Smooth muscle cell (in vitro differentiated cells): Measurements from ENCODE around the gene GRB10. TPM values are rescaled to one million over a fixed set of nuclear protein-coding genes. Genes with fewer than 3 reads are reported as not detected.

Source experiments
- DNase-seq: peaks from one replicate; lab custom pipeline; 2025; ENCODE audit not compliant: unreplicated experiment; lab: John Stamatoyannopoulos, UW
- H2AFZ ChIP-seq: fragments of 200-600 bp; sonication (generic); 2 replicates; pipeline ENCODE4 v1.6.0; 2016; ENCODE audit warnings: antibody characterized with exemption, low read depth, mild to moderate bottlenecking
- H3F3A ChIP-seq: fragments of 200-600 bp; sonication (generic); 2 replicates; pipeline ENCODE4 v1.6.0; 2017; ENCODE audit warnings: antibody characterized with exemption, low read depth
- H3K27ac ChIP-seq: fragments of 200-600 bp; sonication (generic); 2 replicates; pipeline ENCODE4 v1.5.1; 2016; ENCODE audit warnings: low read depth, mild to moderate bottlenecking
- H3K27me3 ChIP-seq: fragments of 200-600 bp; sonication (generic); 2 replicates; pipeline ENCODE4 v1.6.1; 2016; ENCODE audit warnings: low read depth, mild to moderate bottlenecking
- H3K36me3 ChIP-seq: fragments of 200-600 bp; sonication (generic); 2 replicates; pipeline ENCODE4 v1.5.1; 2016; ENCODE audit warnings: low read depth
- H3K4me1 ChIP-seq: fragments of 200-600 bp; sonication (generic); 2 replicates; pipeline ENCODE4 v1.5.1; 2016; ENCODE audit warnings: low read depth
- H3K4me2 ChIP-seq: fragments of 200-600 bp; sonication (generic); 2 replicates; pipeline ENCODE4 v1.6.0; 2016; ENCODE audit warnings: mild to moderate bottlenecking
- H3K4me3 ChIP-seq: fragments of 200-600 bp; sonication (generic); 2 replicates; pipeline ENCODE4 v1.5.1; 2016; ENCODE audit warnings: mild to moderate bottlenecking
- H3K79me2 ChIP-seq: fragments of 200-600 bp; sonication (generic); 2 replicates; pipeline ENCODE4 v1.6.0; 2016; ENCODE audit warnings: low read depth, mild to moderate bottlenecking
- H3K9ac ChIP-seq: fragments of 200-600 bp; sonication (generic); 2 replicates; pipeline ENCODE4 v1.6.0; 2016; ENCODE audit warnings: low read depth
- H3K9me3 ChIP-seq: fragments of 200-600 bp; sonication (generic); replicated peaks from 2 replicates; pipeline ENCODE4 v1.5.1; 2016; ENCODE audit warnings: low read depth
- H4K20me1 ChIP-seq: fragments of 200-600 bp; sonication (generic); 2 replicates; pipeline ENCODE4 v1.6.0; 2016; ENCODE audit warnings: low read depth
- CTCF ChIP-seq: fragments of 200-600 bp; sonication (generic); IDR thresholded peaks from 2 replicates; pipeline ENCODE4 v1.5.1; 2017; ENCODE audit warnings: borderline replicate concordance, mild to moderate bottlenecking, antibody characterized with exemption; ENCODE audit not compliant: insufficient read depth, poor library complexity, severe bottlenecking
- WGBS: methylation state at CpG from one replicate; pipeline ENCODE4 v1.1.7; 2016; ENCODE audit warnings: low lambda C conversion rate; 5-methylcytosine and 5-hydroxymethylcytosine counted together
- polyA plus RNA-seq: library from polyadenylated mRNA; unstranded; fragments of >200 nt; fragmentation: Nextera tagmentation; extraction: Ambion mirVana; gene quantifications from 2 replicates; pipeline ENCODE4 v1.2.1, GENCODE V29; 2016
- total RNA-seq: library from RNA; depleted of rRNA; stranded (reverse); fragments of >200 nt; gene quantifications from 2 replicates; pipeline ENCODE4 v1.2.3, GENCODE V29; 2014

The GRB10 gene
- total and polyA plus RNA-seq, 2 experiments from 2014 or later, result 18.0 to 20.1 TPM

- H3K9me3 ChIP-seq, result no peaks in the 10 kb centered on the region
- H3F3A ChIP-seq, result peaks cover 3% of the 10 kb centered on the region
- H3K4me3 ChIP-seq, result no peak overlapping the region
- H3K9ac ChIP-seq, result no peak overlapping the region
- H3K36me3 ChIP-seq, result no peaks in the 10 kb centered on the region
- no peak for DNase-seq
- peaks cover 61% of the 10 kb centered on the region for H3K79me2 ChIP-seq
- no peak overlapping the region for H3K27ac ChIP-seq
- no peak overlapping the region for H3K4me2 ChIP-seq
- no peak for TF ChIP-seq CTCF
- H2AFZ ChIP-seq, result no peak overlapping the region
- H4K20me1 ChIP-seq, result peaks cover 82% of the 10 kb centered on the region
- WGBS, result 96% methylated on average over 3 of the region's 3 CpGs
- H3K4me1 ChIP-seq, result peaks cover 9% of the 10 kb centered on the region
- no peaks in the 10 kb centered on the region for H3K27me3 ChIP-seq
Observed at GRCh38 chr7:50725774-50726173, 56.9 kb downstream of the GRB10 start.

DNA sequence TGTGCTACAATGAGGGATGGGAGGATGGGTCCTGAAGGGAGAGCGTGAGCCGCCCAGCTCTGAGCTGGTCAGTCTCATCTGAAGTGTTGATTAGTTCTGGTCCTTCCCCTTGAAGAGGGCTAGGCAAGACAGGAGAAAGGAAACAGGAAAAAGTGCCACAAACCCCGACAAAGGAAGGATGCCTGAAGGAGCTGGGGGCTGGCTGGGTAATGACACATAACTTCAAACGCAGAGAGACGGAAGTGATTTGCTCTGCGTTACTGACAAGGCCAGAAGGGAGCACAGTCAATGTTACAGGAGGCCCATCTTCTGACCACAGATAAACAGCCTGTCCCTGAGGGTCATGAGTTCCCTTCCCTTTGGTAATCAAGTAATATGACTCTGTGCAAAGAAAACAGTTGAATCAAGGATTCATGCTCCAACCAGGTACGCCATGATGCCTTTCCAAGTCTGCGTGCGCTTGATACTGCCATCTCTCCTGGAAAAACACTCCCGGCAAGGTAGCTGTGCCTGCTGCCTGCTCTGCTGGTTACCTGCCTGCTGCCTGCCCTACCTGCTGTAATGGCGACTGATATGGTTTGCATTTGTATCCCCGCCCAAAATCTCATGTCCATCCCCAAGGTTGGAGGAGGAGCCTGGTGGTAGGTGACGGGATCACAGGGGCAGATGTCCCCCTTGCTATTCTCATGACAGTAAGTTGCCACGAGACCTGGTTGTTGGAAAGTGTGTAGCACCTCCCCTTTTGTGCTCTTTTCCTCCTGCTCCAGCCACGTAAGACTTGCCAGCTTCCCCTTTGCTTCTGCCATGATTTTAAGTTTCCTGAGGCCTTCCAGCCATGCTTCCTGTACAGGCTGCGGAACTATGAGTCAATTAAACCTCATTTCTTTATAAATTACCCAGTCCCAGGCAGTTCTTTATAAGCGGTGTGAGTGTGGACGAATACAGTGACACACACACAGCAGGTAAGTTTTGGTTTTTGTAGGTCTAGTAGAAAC, 57.9 kb downstream of the GRB10 start:
- Histone ChIP-seq H3K27ac (no peak overlapping the region), H3K4me1 (no peaks in the 10 kb centered on the region), H3K9me3 (no peaks in the 10 kb centered on the region), H2AFZ (no peak overlapping the region), H3F3A (no peaks in the 10 kb centered on the region), H3K27me3 (no peaks in the 10 kb centered on the region), H3K79me2 (peaks cover 69% of the 10 kb centered on the region), H4K20me1 (peaks cover 82% of the 10 kb centered on the region), H3K36me3 (no peaks in the 10 kb centered on the region), H3K4me2 (no peak overlapping the region), H3K9ac (no peak overlapping the region), H3K4me3 (no peak overlapping the region)
- WGBS, result 83% methylated on average over 18 of the region's 18 CpGs
- no peak for TF ChIP-seq CTCF
- DNase-seq, result no peak

DNA sequence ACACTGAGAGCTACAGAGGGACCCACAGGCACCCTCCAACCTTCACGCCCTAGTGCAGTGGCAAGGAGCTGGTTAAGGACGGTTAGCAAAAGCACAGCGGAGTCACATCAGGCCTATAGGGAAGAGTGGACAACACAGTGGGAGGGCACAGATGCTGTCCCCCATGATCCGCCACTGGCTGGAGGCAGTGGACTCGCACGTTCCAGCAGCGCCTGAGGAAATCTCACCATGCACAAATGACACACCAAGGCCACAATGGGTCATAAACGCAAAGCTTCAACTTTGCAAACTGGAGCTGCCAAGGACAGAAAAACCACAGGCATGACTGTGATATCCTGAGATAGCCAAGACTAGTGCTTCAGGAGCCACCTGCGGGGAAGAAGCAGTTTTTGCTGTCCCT, 58.8 kb downstream of the GRB10 start:
- TF ChIP-seq CTCF, result no peak
- Histone ChIP-seq H3K9me3 (no peaks in the 10 kb centered on the region), H3K27ac (no peak overlapping the region), H2AFZ (no peak overlapping the region), H3K27me3 (no peaks in the 10 kb centered on the region), H3K36me3 (no peaks in the 10 kb centered on the region), H3K79me2 (peaks cover 68% of the 10 kb centered on the region), H3K4me2 (no peak overlapping the region), H3F3A (no peaks in the 10 kb centered on the region), H3K4me1 (no peaks in the 10 kb centered on the region), H3K4me3 (no peak overlapping the region), H4K20me1 (peaks cover 82% of the 10 kb centered on the region), H3K9ac (no peak overlapping the region)
- DNase-seq, result no peak
- 82% methylated on average over 9 of the region's 9 CpGs for WGBS
